CD8-positive, alpha-beta memory T cell (primary cell): ENCODE measurements around the gene RELL1. TPM values are rescaled to one million over a fixed set of nuclear protein-coding genes. Genes with fewer than 3 reads are reported as not detected.

ENCODE experiments used
- CTCF ChIA-PET: fragments of 350-600 bp; sonication (Branson Sonifier 250); formaldehyde crosslinking; loops from one replicate; lab custom pipeline; 2021; ENCODE audit warnings: antibody characterized with exemption; lab: Charles Lee
- POLR2A ChIA-PET: fragments of 350-600 bp; sonication (Branson Sonifier 250); formaldehyde crosslinking; loops from one replicate; lab custom pipeline; 2021; ENCODE audit warnings: antibody characterized with exemption; lab: Charles Lee
- DNase-seq, 5 donors: peaks; one replicate each; pipeline versions ENCODE4 v3.0.0 to v3.0.0-alpha.2; 2020 to 2022; ENCODE audit warnings: mixed read lengths in 1 of 5
- H3K27ac ChIP-seq: one replicate; pipeline ENCODE4 v1.7.0; 2013; ENCODE audit warnings: low read depth, mild to moderate bottlenecking, low read length, moderate library complexity
- H3K27me3 ChIP-seq: 2 replicates; pipeline ENCODE4 v1.7.0; 2013; ENCODE audit warnings: low read length, mild to moderate bottlenecking; ENCODE audit not compliant: insufficient read depth, poor library complexity, severe bottlenecking
- H3K36me3 ChIP-seq: 2 replicates; pipeline ENCODE4 v1.7.0; 2013; ENCODE audit warnings: mild to moderate bottlenecking, low read length, moderate library complexity; ENCODE audit not compliant: insufficient read depth
- H3K4me1 ChIP-seq: 2 replicates; pipeline ENCODE4 v1.7.0; 2013; ENCODE audit warnings: mild to moderate bottlenecking, low read length, moderate library complexity; ENCODE audit not compliant: insufficient read depth
- H3K4me3 ChIP-seq: 2 replicates; pipeline ENCODE4 v1.7.0; 2013; ENCODE audit warnings: mild to moderate bottlenecking, low read length
- H3K9me3 ChIP-seq: 2 replicates; pipeline ENCODE4 v1.7.0; 2013; ENCODE audit warnings: mild to moderate bottlenecking, low read length
- H3K27ac Mint-ChIP-seq, 8 donors: one replicate each; pipeline ENCODE4 v1.8.0; 2020 to 2021; ENCODE audit warnings: mixed read lengths in 8 of 8, mild to moderate bottlenecking in 6 of 8, inconsistent platforms in 3 of 8, moderate library complexity in 3 of 8
- H3K27me3 Mint-ChIP-seq, 2 donors: one replicate each; pipeline ENCODE4 v1.8.0; 2020 to 2021; ENCODE audit warnings: mixed read lengths in 2 of 2, mild to moderate bottlenecking in 1 of 2, moderate library complexity in 1 of 2
- H3K36me3 Mint-ChIP-seq, 3 donors: one replicate each; pipeline ENCODE4 v1.8.0; 2020 to 2021; ENCODE audit warnings: mixed read lengths in 3 of 3, inconsistent platforms in 1 of 3, mild to moderate bottlenecking in 1 of 3
- H3K4me1 Mint-ChIP-seq, 3 donors: one replicate each; pipeline ENCODE4 v1.8.0; 2020 to 2021; ENCODE audit warnings: mixed read lengths in 3 of 3, inconsistent platforms in 1 of 3, mild to moderate bottlenecking in 1 of 3
- H3K4me3 Mint-ChIP-seq, 7 donors: one replicate each; pipeline ENCODE4 v1.8.0; 2020 to 2021; ENCODE audit warnings: mixed read lengths in 7 of 7, mild to moderate bottlenecking in 6 of 7, moderate library complexity in 4 of 7, inconsistent platforms in 2 of 7
- H3K9me3 Mint-ChIP-seq, 5 donors: one replicate each; pipeline ENCODE4 v1.8.0; 2020 to 2022; ENCODE audit warnings: mixed read lengths in 5 of 5, mild to moderate bottlenecking in 3 of 5, moderate library complexity in 2 of 5, inconsistent platforms in 1 of 5
- polyA plus RNA-seq: library from polyadenylated mRNA; unstranded; fragments of 300-500 nt; fragmentation: Illumina TruSeq; gene quantifications from one replicate; pipeline ENCODE4 v1.2.3, GENCODE V29; 2021
- total RNA-seq, 2 experiments: library from RNA; stranded (reverse); gene quantifications; one replicate each; pipeline ENCODE4 v1.2.3, GENCODE V29; 2021

The RELL1 gene
- total and polyA plus RNA-seq, 3 experiments from 2014 or later, result 7.4 to 21.4 (median 19.9) TPM

DNA sequence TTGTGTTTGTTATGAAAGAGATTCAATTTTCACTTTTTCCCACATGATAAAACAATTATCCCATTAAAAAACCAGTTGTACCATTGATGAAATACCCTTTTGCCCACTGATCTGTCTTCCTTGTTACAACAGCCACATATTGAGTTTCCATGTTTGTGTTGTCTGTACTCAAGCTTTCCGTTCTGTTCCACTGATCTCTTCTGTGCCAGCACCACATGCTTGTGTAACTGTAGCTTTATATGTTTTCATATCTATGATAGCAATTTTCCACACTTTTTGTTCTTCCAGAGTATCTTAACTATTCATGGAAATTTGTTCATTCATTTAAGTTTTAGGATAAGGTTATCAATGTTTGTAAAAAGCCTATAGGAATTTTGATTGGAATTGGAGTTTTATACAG, 24.3 kb upstream of the RELL1 start:
- no peaks in the 10 kb centered on the region for H3K36me3 ChIP-seq
- H3K9me3 ChIP-seq, result no peaks in the 10 kb centered on the region
- H3K27ac ChIP-seq, result no peak overlapping the region
- no peak for DNase-seq
- no peak overlapping the region for H3K27ac Mint-ChIP-seq
- no peaks in the 10 kb centered on the region for H3K4me1 Mint-ChIP-seq
- ChIA-PET CTCF (no interaction called here), POLR2A (no interaction called here)
- H3K27me3 Mint-ChIP-seq, result peaks cover 7 to 27% of the 10 kb centered on the region in 2 donors
- H3K27me3 ChIP-seq, result peaks cover 4% of the 10 kb centered on the region
- peaks cover 0 to 1% (median 0%) of the 10 kb centered on the region in 3 donors for H3K36me3 Mint-ChIP-seq
- no peak overlapping the region for H3K4me3 ChIP-seq
- H3K4me3 Mint-ChIP-seq, result no peak overlapping the region
- no peaks in the 10 kb centered on the region for H3K9me3 Mint-ChIP-seq
- no peaks in the 10 kb centered on the region for H3K4me1 ChIP-seq

GRCh38 chr4:37706032-37706431, 19.9 kb upstream of the RELL1 start:
- CTCF ChIA-PET, result no interaction called here
- H3K4me3 Mint-ChIP-seq, result no peak overlapping the region
- H3K36me3 ChIP-seq, result no peaks in the 10 kb centered on the region

DNA sequence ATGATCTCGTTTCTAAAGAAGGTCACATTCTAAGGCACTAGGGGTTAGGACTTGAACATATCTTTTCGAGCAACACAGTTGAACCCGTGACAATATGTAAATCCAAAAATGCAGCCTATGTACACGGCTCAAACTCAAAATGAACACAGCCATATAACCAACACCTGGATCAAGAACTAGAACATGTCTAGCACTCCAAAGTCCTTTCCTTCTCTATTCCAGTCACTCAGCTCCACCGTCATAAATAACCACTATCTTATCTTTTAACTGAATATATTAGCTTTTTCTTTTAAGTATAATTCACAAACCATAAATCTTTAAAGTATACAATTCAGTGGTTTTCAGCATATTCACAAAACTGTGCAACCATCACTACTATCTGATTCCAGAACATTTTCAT, 19.4 kb upstream of the RELL1 start:
- CTCF ChIA-PET, result no interaction called here
- no peaks in the 10 kb centered on the region for H3K9me3 ChIP-seq
- H3K27ac Mint-ChIP-seq, result no peak overlapping the region
- H3K4me3 Mint-ChIP-seq, result no peak overlapping the region
- no peaks in the 10 kb centered on the region for H3K4me1 Mint-ChIP-seq
- no peaks in the 10 kb centered on the region for H3K4me1 ChIP-seq
- peaks cover 9 to 20% of the 10 kb centered on the region in 2 donors for H3K27me3 Mint-ChIP-seq
- POLR2A ChIA-PET, result no interaction called here
- no peaks in the 10 kb centered on the region for H3K36me3 ChIP-seq
- no peak for DNase-seq
- no peak overlapping the region for H3K4me3 ChIP-seq
- H3K9me3 Mint-ChIP-seq, result no peaks in the 10 kb centered on the region
- H3K36me3 Mint-ChIP-seq, result no peaks in the 10 kb centered on the region
- H3K27me3 ChIP-seq, result no peaks in the 10 kb centered on the region
- no peak overlapping the region for H3K27ac ChIP-seq

More at GRCh38 chr4:37706032-37706431, 19.9 kb upstream of the RELL1 start:
- H3K36me3 Mint-ChIP-seq, result no peaks in the 10 kb centered on the region
- H3K4me1 ChIP-seq, result no peaks in the 10 kb centered on the region
- POLR2A ChIA-PET, result no interaction called here
- no peaks in the 10 kb centered on the region for H3K9me3 ChIP-seq
- no peaks in the 10 kb centered on the region for H3K27me3 ChIP-seq
- no peaks in the 10 kb centered on the region for H3K4me1 Mint-ChIP-seq
- no peaks in the 10 kb centered on the region for H3K9me3 Mint-ChIP-seq
- no peak overlapping the region for H3K27ac ChIP-seq
- no peak overlapping the region for H3K4me3 ChIP-seq
- DNase-seq, result no peak
- peaks cover 9 to 20% of the 10 kb centered on the region in 2 donors for H3K27me3 Mint-ChIP-seq
- H3K27ac Mint-ChIP-seq, result no peak overlapping the region

- DNase-seq, result no peak
- H3K27me3 ChIP-seq, result no peaks in the 10 kb centered on the region
- H3K36me3 ChIP-seq, result no peaks in the 10 kb centered on the region
- H3K4me1 ChIP-seq, result no peaks in the 10 kb centered on the region
- H3K36me3 Mint-ChIP-seq, result no peaks in the 10 kb centered on the region
- POLR2A ChIA-PET, result no interaction called here
- H3K9me3 ChIP-seq, result no peaks in the 10 kb centered on the region
- CTCF ChIA-PET, result interaction anchor here (1.0 to 1.4 kb wide), 2 partner anchors 57 to 97 kb away, joined by 3 to 5 read pairs; no protein-coding TSS in a partner anchor
- no peak overlapping the region for H3K4me3 ChIP-seq
- H3K9me3 Mint-ChIP-seq, result no peaks in the 10 kb centered on the region
- no peak overlapping the region for H3K4me3 Mint-ChIP-seq
- no peaks in the 10 kb centered on the region for H3K4me1 Mint-ChIP-seq
- H3K27ac Mint-ChIP-seq, result no peak overlapping the region
- peaks cover 3 to 8% of the 10 kb centered on the region in 2 donors for H3K27me3 Mint-ChIP-seq
- H3K27ac ChIP-seq, result no peak overlapping the region
These were observed 13.8 kb upstream of the RELL1 start for GRCh38 chr4:37699868-37700481.

DNA sequence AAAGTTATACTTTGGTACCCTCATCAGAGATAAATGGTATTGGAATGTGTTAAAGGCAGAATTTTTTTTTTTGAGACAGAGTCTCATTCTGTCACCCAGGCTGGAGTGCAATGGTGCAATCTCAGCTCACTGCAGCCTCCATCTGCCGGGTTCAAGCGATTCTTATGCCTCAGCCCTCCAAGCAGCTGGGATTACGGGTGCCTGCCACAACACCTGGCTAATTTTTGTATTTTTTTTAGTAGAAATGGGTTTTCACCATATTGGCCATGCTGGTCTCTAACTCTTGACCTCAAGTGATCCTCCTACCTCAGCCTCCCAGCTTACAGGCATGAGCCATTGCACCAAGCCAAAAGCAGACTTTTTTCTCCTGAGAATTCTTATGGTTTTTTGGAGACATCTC, 11.4 kb upstream of the RELL1 start:
- H3K27ac ChIP-seq, result no peak overlapping the region
- H3K27me3 ChIP-seq, result no peaks in the 10 kb centered on the region
- no peak overlapping the region for H3K4me3 Mint-ChIP-seq
- H3K4me1 Mint-ChIP-seq, result no peaks in the 10 kb centered on the region
- H3K27ac Mint-ChIP-seq, result no peak overlapping the region
- ChIA-PET POLR2A (no interaction called here), CTCF (no interaction called here)
- peaks cover 0 to 5% of the 10 kb centered on the region in 2 donors for H3K27me3 Mint-ChIP-seq
- H3K9me3 ChIP-seq, result no peaks in the 10 kb centered on the region
- DNase-seq, result no peak
- H3K4me1 ChIP-seq, result no peaks in the 10 kb centered on the region
- peaks cover 0 to 3% (median 1%) of the 10 kb centered on the region in 5 donors for H3K9me3 Mint-ChIP-seq
- no peak overlapping the region for H3K4me3 ChIP-seq
- H3K36me3 ChIP-seq, result no peaks in the 10 kb centered on the region
- peaks cover 0 to 3% (median 0%) of the 10 kb centered on the region in 3 donors for H3K36me3 Mint-ChIP-seq

DNA sequence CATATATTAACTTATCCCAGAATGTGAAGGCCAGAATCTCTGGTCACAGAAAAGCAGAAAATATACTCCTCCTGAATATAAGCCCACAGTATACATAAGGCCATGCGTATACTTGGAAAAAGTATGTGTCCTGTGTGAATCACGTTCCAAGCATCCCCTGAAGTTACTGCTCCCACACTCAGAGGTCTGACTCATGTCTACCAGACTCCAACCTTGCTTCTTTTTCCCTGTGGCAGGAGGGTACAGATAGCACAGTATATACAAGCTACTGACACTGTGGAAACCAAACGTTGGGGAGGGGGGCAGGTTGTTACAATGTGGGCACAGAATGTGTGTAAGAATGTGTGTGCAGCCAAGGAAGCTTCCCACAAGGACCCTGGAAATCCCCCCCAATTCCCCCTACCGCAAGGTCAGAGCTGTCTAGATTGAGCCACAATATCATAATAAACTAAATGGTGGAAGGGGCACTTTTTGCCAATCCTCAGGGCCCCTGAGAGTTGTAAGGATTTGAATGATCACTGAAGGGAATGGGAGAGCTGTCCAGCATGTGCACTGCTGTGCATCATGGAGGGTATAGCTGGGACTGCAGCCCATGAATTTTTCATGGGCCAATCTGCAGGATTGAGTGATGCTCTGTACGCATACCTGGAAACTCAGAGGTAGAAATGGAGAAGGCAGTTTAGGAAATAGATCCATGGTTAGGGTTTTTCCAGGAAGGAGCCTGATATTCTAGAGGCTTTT, 7.4 kb upstream of the RELL1 start:
- Histone ChIP-seq H3K9me3 (no peaks in the 10 kb centered on the region), H3K36me3 (no peaks in the 10 kb centered on the region), H3K27me3 (no peaks in the 10 kb centered on the region), H3K27ac (no peak overlapping the region), H3K4me3 (no peak overlapping the region), H3K4me1 (no peaks in the 10 kb centered on the region)
- H3K4me1 Mint-ChIP-seq, result no peaks in the 10 kb centered on the region
- H3K36me3 Mint-ChIP-seq, result peaks cover 0 to 5% (median 0%) of the 10 kb centered on the region in 3 donors
- ChIA-PET POLR2A (interaction anchor here (0.6 kb wide), 1 partner anchor 1451 kb away, joined by 4 read pairs; no protein-coding TSS in a partner anchor), CTCF (no interaction called here)
- no peak for DNase-seq
- peaks cover 0 to 4% (median 2%) of the 10 kb centered on the region in 5 donors for H3K9me3 Mint-ChIP-seq
- H3K4me3 Mint-ChIP-seq, result no peak overlapping the region
- peaks cover 0 to 5% of the 10 kb centered on the region in 2 donors for H3K27me3 Mint-ChIP-seq
- no peak overlapping the region for H3K27ac Mint-ChIP-seq

DNA sequence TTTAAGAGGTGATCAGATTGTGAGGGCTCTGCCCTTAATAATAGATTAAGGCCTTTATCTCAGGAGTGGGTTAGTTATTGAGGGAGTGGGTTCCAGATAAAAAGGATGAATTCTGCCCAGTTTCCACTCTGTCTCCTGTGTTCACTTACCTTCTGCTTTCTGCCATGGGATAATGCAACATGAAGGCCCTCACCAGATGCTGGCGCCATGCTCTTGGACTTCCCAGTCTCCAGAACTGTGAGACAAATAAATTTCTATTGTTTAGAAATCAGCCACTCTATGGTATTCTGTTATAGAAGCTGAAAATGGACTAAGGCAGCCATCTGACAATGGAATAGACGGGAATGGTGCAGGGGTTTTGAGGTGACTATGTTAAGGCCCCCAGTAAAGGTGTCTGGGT, 6.9 kb upstream of the RELL1 start:
- Mint-ChIP-seq H3K27ac (no peak overlapping the region), H3K9me3 (peaks cover 0 to 4% (median 2%) of the 10 kb centered on the region in 5 donors)
- CTCF ChIA-PET, result no interaction called here

GRCh38 chr4:37690976-37691375, 4.8 kb upstream of the RELL1 start:
- peaks cover 2 to 10% (median 6%) of the 10 kb centered on the region in 3 donors for H3K4me1 Mint-ChIP-seq
- no peak for DNase-seq
- ChIA-PET POLR2A (no interaction called here), CTCF (no interaction called here)
- H3K4me1 ChIP-seq, result no peaks in the 10 kb centered on the region
- H3K36me3 Mint-ChIP-seq, result peaks cover 0 to 5% (median 2%) of the 10 kb centered on the region in 3 donors
- no peaks in the 10 kb centered on the region for H3K9me3 ChIP-seq
- no peak overlapping the region for H3K27ac ChIP-seq
- peaks cover 0 to 4% (median 2%) of the 10 kb centered on the region in 5 donors for H3K9me3 Mint-ChIP-seq
- peaks cover 0 to 1% of the 10 kb centered on the region in 2 donors for H3K27me3 Mint-ChIP-seq
- H3K27ac Mint-ChIP-seq, result no peak overlapping the region
- H3K4me3 Mint-ChIP-seq, result no peak overlapping the region
- H3K36me3 ChIP-seq, result no peaks in the 10 kb centered on the region
- H3K27me3 ChIP-seq, result no peaks in the 10 kb centered on the region
- no peak overlapping the region for H3K4me3 ChIP-seq

More for the DNA sequence above, 6.9 kb upstream of the RELL1 start:
- no peaks in the 10 kb centered on the region for H3K4me1 Mint-ChIP-seq
- H3K36me3 Mint-ChIP-seq, result peaks cover 0 to 5% (median 0%) of the 10 kb centered on the region in 3 donors
- H3K4me1 ChIP-seq, result no peaks in the 10 kb centered on the region
- H3K27ac ChIP-seq, result no peak overlapping the region
- H3K27me3 Mint-ChIP-seq, result peaks cover 0 to 1% of the 10 kb centered on the region in 2 donors
- no peak overlapping the region for H3K4me3 Mint-ChIP-seq
- H3K27me3 ChIP-seq, result no peaks in the 10 kb centered on the region
- no peaks in the 10 kb centered on the region for H3K9me3 ChIP-seq
- no peak for DNase-seq
- POLR2A ChIA-PET, result no interaction called here
- H3K4me3 ChIP-seq, result no peak overlapping the region
- no peaks in the 10 kb centered on the region for H3K36me3 ChIP-seq
